Measurements from ENCODE around the gene SUN5.

Gene SUN5

DNA sequence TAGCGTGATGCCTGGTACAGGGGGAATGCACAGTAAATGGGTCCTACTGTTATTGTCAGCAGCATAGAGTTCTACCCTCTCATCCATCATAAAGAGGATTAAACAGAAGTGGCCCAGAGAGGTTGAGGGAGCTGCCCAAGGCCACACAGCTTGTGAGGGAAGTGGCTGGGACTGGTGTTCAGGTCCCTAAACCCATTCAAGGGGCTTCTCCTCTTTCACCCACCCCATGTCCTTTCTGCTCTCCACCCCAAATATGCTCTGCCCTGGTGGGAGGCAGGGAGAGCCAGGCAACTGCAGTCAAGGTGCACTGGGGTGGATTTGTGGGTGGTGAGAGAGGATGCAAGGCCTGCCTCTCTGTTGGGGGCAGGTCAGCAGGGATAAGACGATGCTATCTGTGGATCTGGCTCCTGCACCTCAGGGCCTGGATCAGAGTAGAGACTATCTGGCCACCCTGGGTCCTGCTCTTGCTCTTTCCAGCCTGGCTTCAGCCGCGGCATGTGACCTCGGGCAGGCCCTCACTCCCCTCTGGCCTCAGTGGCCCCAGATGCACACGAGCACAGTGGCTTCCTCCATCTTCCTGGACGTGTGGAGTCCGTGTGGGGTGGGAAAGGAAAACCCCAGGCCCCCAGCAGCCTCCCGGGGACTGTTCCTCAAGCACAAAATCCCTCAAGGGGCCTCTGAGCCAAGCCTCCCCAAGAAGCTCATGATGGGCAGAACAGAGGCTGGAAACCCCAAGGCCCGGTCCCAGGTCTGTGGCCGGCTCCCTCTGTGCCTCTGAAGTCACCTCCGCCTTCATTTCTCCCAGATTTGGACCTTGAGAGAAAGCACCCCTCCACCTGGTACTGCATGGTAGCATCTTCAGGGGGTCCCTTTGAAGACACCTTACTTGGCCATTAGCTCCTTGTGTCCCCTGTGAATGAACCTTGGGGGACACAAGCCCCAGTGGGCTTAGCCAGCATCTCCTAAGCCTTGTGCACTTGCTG lies 23.8 kb upstream of the SUN5 start:
- H3K4me3 ChIP-seq (replicated peaks; ENCODE audit: low read depth, low read length) = no peak overlapping the region
- TF ChIP-seq, protein P1, sequence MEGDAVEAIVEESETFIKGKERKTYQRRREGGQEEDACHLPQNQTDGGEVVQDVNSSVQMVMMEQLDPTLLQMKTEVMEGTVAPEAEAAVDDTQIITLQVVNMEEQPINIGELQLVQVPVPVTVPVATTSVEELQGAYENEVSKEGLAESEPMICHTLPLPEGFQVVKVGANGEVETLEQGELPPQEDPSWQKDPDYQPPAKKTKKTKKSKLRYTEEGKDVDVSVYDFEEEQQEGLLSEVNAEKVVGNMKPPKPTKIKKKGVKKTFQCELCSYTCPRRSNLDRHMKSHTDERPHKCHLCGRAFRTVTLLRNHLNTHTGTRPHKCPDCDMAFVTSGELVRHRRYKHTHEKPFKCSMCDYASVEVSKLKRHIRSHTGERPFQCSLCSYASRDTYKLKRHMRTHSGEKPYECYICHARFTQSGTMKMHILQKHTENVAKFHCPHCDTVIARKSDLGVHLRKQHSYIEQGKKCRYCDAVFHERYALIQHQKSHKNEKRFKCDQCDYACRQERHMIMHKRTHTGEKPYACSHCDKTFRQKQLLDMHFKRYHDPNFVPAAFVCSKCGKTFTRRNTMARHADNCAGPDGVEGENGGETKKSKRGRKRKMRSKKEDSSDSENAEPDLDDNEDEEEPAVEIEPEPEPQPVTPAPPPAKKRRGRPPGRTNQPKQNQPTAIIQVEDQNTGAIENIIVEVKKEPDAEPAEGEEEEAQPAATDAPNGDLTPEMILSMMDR (IDR thresholded peaks at IDR 0.05; ENCODE audit: low read depth, low read length, missing control alignments) = no peak
- DNase-seq (ENCODE audit: extremely low read depth, low read depth) = no peak

DNA sequence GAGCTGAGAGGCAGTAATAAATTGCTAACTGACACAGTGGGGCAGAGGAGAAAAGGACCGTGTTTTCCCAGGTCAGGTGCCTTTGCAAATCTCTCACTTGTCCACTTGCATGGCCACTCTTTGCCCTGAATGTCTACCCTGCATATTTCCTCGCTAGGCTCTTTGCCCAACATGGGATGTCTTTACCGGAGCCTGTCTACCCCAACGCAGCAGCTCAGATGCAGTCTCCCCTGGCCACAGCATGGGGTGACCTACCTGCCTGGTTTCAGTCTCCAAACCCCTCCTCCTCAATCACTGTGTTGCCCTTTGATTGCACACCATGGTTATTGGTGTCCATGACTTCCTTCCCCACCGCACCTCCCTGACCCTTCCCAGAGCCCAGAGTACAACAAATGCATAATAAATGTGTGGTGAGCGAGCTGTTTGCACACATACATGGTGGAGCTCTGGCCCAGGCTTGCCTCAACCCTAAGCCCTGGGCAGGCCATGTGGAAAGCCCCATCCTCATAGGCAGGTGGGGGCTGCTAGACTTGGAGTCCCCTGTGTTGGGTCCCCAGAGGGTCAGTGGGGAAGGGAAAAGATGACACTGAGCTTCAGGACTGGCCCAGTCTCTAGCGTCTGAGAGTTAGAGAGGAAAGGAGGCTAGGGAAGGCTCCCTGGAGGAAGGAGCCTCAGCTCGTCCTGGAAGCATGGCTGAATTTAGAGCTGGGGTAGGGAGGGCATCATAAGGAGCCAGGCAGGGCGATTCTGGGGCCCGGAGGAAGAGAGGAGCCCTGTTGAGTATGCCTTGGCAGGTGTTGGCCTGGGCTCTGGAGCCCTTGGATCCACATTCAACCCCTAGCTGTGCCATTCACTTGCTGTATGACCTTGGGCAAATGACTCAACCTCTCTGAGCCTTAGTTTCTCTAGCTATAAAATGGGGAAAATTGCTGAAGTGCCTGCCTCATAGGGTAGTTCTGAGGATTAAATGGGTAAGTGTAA lies 22.8 kb upstream of the SUN5 start:
- TF ChIP-seq, protein P1 (IDR thresholded peaks at IDR 0.05; ENCODE audit: low read depth, low read length, missing control alignments) = no peak
- no peak for DNase-seq (ENCODE audit: extremely low read depth, low read depth)
- no peak overlapping the region for H3K4me3 ChIP-seq (replicated peaks; ENCODE audit: low read depth, low read length)

DNA sequence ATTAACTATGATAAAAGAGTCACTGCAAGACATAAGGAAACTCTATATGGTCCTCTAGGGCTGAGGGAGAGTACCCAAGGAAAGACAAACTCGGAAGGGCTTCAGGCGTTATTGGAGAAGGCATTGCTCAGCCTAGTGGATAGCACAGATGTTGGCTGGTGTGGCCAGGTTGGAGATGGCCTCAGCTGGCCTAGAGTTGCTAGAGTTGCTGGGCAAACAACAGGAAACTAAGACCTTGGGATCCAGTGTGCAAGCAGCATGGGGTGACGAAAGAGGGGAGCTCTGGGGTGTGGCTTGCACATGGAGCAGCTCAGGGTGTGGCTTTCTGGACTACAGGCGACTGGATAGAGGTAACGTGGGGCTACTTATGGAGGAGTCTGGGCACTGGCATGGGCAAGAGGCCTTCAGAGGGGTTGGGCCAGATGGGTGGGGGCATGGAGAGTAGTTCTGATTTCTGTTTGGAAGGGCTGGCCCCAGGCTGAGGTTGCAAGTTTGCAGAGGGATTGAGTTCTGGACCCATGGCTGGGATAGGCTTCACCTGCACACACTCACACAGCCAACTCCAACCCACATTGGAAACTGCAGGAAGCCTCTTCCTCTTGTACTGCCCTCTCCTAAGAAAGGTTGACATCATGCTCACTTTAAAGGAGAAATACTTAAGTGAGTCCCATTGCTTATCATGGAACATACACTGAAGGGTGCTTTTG lies 22.0 kb upstream of the SUN5 start:
- TF ChIP-seq, protein P1 (IDR thresholded peaks at IDR 0.05; ENCODE audit: low read depth, low read length, missing control alignments) = no peak
- no peak overlapping the region for H3K4me3 ChIP-seq (replicated peaks; ENCODE audit: low read depth, low read length)
- no peak for DNase-seq (ENCODE audit: extremely low read depth, low read depth)

DNA sequence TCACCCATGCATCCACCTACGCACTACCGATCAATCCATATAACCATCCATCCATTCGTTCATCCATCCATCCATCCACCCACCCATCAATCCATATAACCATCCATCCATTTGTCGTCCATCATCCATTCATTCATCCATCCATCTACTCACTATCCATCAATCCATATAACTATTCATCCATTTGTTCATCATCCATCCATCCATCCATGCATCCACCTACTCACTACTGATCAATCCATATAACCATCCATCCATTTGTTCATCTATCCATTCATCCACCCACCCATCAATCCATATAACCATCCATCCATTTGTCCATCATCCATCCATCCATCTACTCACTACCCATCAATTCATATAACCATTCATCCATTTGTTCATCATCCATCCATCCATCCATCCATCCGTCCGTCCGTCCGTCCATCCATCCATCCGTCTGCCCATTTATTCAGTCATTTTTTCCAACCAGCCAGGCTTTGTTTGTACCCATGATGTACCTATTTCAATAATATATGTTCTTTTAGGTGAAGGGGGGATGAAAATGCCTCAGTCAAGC lies 21.2 kb upstream of the SUN5 start:
- TF ChIP-seq, protein P1 (IDR thresholded peaks at IDR 0.05; ENCODE audit: low read depth, low read length, missing control alignments) = no peak
- no peak for DNase-seq (ENCODE audit: extremely low read depth, low read depth)
- no peak overlapping the region for H3K4me3 ChIP-seq (replicated peaks; ENCODE audit: low read depth, low read length)

DNA sequence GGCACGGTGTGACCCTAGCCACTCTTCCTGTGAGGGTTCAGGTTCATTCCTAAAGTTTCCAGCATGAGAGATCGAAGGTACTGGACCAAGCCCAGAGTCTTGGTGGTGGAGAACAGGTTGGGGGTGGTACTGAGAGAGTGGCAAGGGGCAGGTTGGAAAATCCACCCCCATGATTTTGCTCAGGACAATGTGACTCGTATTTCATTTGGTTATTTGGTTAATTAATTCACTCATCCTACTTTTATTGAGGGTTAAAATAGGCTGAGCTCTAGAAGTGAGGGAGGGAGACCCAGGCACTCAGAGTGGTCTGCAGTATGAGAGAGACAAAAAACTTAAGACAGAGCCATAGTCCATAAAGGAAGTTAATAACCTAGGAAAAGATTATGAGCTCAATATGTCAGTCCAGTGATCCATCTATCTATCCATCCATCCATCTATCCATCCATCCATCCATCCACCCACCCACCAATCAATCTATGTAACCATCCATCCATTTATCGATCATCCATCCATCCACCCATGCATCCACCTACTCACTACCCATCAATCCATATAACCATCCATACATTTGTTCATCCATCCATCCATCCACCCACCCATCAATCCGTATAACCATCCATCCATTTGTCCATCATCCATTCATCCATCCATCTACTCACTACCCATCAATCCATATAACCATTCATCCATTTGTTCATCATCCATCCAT lies 20.5 kb upstream of the SUN5 start:
- TF ChIP-seq, protein P1 (IDR thresholded peaks at IDR 0.05; ENCODE audit: low read depth, low read length, missing control alignments) = no peak
- H3K4me3 ChIP-seq (replicated peaks; ENCODE audit: low read depth, low read length) = no peak overlapping the region
- DNase-seq (ENCODE audit: extremely low read depth, low read depth) = no peak
